HFF-Myc (cell line): ENCODE results near the gene IL5.
A peak's percentile ranks its signal among the peaks of the same experiment; 100 is the strongest.

Experiments
- DNase-seq: peaks from one replicate; pipeline ENCODE4 v3.0.0-alpha.2; 2011; ENCODE audit warnings: low read depth; ENCODE audit errors: extremely low read depth
- H3K4me3 ChIP-seq: replicated peaks from 2 replicates; pipeline ENCODE4 v1.5.1; 2011; ENCODE audit warnings: low read depth, mild to moderate bottlenecking, control low read depth, low read length
- CTCF ChIP-seq: IDR thresholded peaks from 2 replicates; pipeline ENCODE4 v1.5.1; 2012; ENCODE audit warnings: mild to moderate bottlenecking, low read depth, low read length, control low read depth; ENCODE audit errors: missing control alignments

The IL5 gene

GRCh38 chr5:132539716-132540115 lies 3.6 kb downstream of the IL5 start:
- TF ChIP-seq CTCF: no peak
- DNase-seq: no peak
- H3K4me3 ChIP-seq: no peak overlapping the region

DNA sequence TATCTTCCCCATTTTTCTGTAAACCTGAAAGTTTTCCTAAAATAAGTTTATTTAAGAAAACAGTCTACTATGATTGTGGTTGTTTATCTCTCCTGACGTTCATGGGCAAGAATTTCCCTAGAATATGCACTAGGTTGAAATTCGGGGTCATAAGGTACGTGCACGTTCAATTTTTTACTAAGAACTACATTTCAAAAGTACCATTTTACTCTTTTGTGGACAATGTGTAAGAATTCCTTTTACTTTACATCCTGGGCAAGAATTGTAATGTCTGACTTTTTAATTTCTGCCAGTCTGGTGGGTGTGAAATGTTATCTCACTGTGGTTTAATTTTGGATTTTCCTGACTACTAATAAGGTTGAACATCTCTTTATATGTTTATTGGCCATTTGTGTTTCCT lies 12.4 kb downstream of the IL5 start:
- TF ChIP-seq CTCF: no peak
- H3K4me3 ChIP-seq: no peak overlapping the region

DNA sequence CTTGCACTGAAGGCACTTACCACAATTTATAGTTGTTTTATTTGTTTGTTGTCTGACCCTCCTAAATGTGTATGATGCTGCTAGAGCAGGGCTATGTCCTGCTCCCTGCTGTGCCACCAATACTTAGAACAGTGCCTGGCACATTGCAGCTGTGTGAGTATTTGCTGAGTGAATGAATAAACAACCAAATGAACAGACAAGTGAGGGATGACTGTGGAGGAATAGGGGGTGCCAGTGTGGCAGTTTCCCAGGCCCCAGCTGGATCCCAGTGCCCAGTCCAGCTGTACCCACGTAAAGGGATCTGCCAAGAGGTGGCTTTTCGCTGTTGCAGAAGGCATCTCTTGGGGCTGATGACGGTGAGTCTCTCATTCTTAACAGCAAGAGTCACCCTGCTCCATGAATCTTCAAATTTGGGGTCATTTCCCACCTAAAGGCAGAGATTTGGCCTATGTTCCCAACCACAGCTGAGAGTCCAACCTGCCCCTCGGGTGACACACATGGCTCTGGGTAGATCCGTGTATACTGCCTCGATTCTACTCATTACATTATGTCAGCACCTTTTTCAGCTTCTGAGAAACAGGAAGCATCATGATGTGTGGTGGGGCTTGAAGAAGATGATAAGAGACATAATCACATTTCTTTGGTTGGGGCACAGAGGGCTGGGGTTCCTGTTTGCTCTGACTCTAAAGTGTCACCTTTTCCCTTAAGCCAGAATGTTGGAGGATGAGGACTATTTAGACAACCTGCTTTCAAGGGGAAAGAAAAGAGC lies 14.3 kb downstream of the IL5 start:
- no peak overlapping the region for H3K4me3 ChIP-seq
- DNase-seq: no peak
- TF ChIP-seq CTCF: no peak

More for the DNA sequence above, 12.4 kb downstream of the IL5 start:
- DNase-seq: no peak

- no peak overlapping the region for H3K4me3 ChIP-seq
- no peak for TF ChIP-seq CTCF
- no peak for DNase-seq
Measured at GRCh38 chr5:132528021-132528420, 15.3 kb downstream of the IL5 start.

- DNase-seq: no peak
- TF ChIP-seq CTCF: no peak
- H3K4me3 ChIP-seq: no peak overlapping the region
Measured at GRCh38 chr5:132526974-132527564, 16.3 kb downstream of the IL5 start.

DNA sequence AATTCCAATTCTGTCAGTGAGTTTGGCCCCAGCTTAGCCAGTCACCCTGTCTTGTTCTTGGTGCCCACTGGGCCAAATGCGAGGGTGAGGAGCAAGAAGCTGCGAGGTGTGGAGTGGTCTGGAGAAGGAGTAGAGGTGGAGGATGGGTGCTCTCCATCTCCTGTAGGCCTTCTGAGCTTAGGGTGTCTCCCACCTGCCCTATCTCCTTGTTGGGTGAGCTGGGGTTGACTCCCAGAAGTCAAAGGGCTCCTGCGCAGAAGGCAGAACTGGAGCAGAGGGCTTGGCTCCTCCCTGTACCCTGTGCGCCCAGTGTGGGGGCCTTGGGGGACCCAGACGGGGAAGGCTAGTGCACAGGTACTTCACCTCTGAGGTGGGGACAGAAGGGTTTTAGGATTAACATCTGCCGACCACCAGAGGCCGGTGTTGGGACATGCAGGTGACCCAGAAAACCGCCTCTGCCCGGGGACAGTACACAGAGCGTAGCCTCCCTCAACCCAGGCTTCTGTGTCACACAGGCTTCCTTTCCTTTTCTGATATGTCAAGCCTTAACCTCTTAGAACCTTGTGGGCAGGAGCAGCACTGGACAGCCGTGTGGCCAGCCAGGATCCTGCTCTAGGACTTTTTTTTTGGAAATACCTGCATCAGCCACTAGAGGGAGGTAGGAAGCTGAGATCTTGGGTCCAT lies 16.9 kb downstream of the IL5 start:
- H3K4me3 ChIP-seq: no peak overlapping the region
- peak; percentile 26 for DNase-seq
- peak; percentile 90 for TF ChIP-seq CTCF
